AG04449 (cell line): ENCODE measurements around the gene KIF26B.

Experiments used
- CTCF ChIA-PET: fragments of 350-600 bp; formaldehyde crosslinking; extraction: SDS; loops from one replicate; lab custom pipeline; 2021; ENCODE audit warnings: antibody characterized with exemption; lab: Yijun Ruan, JAX
- POLR2A ChIA-PET: fragments of 400-600, 350-600 bp; formaldehyde crosslinking; extraction: SDS; loops from one replicate; lab custom pipeline; 2020; ENCODE audit warnings: antibody characterized with exemption, inconsistent platforms; lab: Yijun Ruan, JAX
- DNase-seq: peaks from one replicate; pipeline ENCODE4 v3.0.0-alpha.2; 2010; ENCODE audit warnings: low read depth, low spot score
- H3K4me3 ChIP-seq: 2 replicates; pipeline ENCODE4 v1.5.1; 2011; ENCODE audit warnings: low read depth, mild to moderate bottlenecking, control low read depth, low read length
- TF ChIP-seq, protein P1 (sequence below): IDR thresholded peaks from one replicate; pipeline ENCODE4 v1.5.1; 2011; ENCODE audit warnings: mild to moderate bottlenecking, moderate library complexity, low read length, control low read depth, inconsistent platforms; ENCODE audit not compliant: insufficient read depth; ENCODE audit errors: missing control alignments

KIF26B gene

DNA sequence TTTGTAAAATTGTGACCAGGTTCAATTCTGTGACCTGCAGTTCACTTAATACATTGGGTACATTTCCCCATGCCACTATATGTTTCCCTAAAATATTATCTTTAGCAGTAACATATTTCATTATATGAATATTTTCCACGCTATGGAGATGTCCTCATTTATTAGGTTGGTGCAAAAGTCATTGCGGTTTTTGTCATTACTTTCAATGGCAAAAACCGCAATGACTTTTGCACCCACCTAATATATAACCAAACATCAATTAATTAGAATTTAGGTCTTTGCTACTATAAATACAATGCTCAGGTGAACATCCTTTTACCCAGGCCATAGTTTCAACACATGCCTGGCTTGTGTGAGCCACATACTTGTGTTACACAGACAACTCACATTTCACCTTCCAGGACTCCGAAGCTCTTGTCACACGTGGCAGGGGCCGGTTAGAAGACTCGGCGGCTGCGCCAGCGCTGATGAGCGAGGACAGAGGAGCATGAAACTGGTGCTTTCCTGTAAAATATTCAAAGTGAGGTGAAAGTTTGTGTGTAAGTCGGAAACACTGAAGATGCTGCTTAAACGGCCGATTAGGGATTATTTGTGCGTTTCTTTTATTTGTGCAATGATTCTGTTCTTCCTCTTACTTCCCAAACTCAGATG, 215.5 kb downstream of the KIF26B start:
- TF ChIP-seq, protein P1, sequence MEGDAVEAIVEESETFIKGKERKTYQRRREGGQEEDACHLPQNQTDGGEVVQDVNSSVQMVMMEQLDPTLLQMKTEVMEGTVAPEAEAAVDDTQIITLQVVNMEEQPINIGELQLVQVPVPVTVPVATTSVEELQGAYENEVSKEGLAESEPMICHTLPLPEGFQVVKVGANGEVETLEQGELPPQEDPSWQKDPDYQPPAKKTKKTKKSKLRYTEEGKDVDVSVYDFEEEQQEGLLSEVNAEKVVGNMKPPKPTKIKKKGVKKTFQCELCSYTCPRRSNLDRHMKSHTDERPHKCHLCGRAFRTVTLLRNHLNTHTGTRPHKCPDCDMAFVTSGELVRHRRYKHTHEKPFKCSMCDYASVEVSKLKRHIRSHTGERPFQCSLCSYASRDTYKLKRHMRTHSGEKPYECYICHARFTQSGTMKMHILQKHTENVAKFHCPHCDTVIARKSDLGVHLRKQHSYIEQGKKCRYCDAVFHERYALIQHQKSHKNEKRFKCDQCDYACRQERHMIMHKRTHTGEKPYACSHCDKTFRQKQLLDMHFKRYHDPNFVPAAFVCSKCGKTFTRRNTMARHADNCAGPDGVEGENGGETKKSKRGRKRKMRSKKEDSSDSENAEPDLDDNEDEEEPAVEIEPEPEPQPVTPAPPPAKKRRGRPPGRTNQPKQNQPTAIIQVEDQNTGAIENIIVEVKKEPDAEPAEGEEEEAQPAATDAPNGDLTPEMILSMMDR = no peak
- H3K4me3 ChIP-seq = no peak overlapping the region
- CTCF ChIA-PET = no interaction called here
- DNase-seq = no peak
- POLR2A ChIA-PET = no interaction called here

DNA sequence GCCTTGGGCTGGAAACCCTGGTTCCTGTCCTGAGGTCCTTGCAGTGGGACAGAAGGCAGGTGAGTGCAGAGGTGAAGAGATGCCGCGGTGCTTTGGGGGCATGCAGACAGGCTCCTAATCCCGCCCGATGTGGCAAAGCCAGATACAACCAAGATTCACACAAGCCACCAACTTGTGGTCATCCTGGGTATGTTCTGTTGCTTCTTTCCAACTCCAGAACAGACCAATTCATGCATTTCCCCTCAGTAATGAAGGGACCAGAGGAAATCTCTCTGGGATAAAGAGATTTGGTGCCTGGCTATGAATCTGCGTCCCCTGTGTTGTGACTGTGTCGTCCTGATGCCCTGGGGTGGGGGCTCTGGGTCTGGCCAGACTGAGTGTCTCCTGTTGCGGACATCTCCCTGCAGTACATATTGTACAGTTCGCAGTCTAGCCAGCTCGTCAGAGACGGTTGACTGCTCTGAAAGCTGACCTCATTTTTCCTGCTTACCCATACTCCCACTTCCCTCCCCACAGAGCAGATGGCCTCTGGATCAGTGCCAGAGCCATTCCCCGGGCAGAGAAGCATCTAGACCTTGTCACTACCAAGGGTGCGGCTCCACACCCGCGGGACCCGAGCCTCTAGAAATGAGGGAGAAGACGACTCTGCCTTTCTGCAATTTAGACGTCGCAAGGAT, 216.3 kb downstream of the KIF26B start:
- DNase-seq = no peak
- POLR2A ChIA-PET = no interaction called here

DNA sequence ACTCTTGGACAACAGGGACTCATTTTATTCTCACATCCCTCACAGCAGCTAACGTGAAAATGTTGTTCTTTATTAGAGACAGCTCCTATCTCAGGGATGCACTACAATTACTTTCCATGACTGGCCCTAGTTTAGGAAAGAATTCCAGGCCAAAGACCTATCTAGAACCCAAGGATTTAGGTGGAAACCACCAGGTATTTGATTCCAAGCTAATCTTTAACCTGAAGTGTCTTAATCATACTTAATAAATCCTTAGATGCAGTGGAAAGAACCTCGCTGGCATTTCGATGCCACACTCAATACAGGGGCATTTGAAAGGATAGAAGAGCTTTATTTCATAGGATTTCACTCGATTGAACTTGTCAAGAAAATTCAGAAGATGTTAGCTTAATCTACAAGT, 218.3 kb downstream of the KIF26B start:
- POLR2A ChIA-PET = no interaction called here
- CTCF ChIA-PET = interaction anchor here (0.8 to 1.2 kb wide), 2 partner anchors 12 to 220 kb away, joined by 3 read pairs; no protein-coding TSS in a partner anchor
- DNase-seq = no peak
- TF ChIP-seq, protein P1 = no peak
- H3K4me3 ChIP-seq = no peak overlapping the region

More for the DNA sequence above, 216.3 kb downstream of the KIF26B start:
- TF ChIP-seq, protein P1 = no peak
- no peak overlapping the region for H3K4me3 ChIP-seq
- CTCF ChIA-PET = no interaction called here

DNA sequence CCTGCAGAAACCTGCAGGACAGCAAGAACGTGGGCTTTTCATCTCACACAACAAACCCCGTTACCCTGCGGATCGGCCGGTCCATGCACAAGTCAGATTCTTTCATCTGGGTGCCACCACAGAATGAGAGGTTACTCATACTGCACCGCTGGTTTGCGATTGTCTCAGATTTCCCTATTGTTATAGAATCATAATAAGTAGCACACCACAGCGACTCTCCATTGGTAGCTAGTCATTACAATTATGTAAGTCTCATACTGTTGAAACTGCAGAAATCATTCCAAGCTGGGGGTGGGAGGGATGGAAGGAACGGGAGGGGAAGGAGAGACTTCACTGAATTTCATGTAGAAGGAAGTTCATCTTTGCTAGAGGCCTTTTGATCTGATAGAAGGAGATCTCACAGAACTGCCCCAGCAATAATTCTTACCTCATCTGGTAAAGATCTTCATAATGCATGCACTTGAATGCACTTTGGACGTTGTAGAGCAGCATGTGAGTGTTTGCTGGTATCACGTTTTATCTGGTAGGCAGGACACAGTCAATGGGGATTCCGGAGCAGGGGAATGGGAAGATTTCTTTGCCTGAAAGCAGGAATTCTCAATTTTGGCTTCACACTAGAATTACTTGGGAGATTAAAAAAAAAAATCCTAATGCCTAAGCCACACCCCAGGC, 221.1 kb downstream of the KIF26B start:
- TF ChIP-seq, protein P1 = no peak
- DNase-seq = no peak
- CTCF ChIA-PET = no interaction called here
- POLR2A ChIA-PET = no interaction called here
- no peak overlapping the region for H3K4me3 ChIP-seq

DNA sequence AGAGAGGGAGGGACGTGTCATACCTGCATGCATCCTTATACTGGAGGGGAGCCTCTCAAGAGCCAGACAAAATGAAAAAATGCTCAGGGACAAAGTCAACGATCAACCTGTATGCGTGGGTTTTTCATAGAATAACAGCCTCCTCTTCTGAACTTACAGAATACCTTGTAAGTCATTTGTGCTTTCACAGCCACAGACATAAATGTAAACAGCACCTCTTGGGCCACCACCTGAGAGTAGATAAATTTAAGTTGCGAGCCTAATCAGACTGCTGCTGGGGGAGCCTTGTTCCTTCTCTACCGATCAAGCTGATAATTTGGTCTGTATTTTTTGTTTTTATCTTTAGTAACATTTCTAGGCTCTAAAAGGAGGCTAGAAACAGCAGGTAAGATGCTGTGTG, 223.1 kb downstream of the KIF26B start:
- ChIA-PET POLR2A (no interaction called here), CTCF (no interaction called here)
- no peak overlapping the region for H3K4me3 ChIP-seq
- DNase-seq = no peak
- TF ChIP-seq, protein P1 = no peak

DNA sequence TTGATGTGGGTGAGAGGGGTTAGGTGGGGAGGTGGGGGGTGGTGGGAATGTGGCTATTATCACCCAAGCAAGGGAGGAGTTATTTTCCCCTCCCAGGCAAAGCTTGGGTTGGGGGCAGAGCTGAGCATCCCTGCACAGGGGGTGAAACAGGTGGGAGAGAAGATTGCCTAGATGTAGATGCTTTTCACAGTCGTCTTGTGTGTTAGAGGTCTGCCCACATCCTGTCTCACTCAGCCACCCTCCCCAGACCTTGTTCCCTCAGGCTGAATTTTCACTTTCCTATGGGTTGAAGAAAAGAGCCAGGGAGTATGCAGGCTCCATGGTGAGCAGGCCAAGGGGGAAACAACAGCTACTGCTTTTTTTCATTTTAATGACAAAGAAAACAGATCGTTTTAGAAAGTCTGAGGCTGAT, 223.5 kb downstream of the KIF26B start:
- ChIA-PET CTCF (no interaction called here), POLR2A (no interaction called here)
- H3K4me3 ChIP-seq = no peak overlapping the region
- DNase-seq = no peak
- TF ChIP-seq, protein P1 = no peak
